ENCODE measurements around the gene ZNF212. TPM values are rescaled to one million over a fixed set of nuclear protein-coding genes. Genes with fewer than 3 reads are reported as not detected.

The ZNF212 gene
- polyA plus RNA-seq, 1 of the 3 experiments (the other 2 are of a cell fraction), result 11.5 TPM

- Histone ChIP-seq H3K27me3 (ENCODE audit: insufficient read depth) (no peaks in the 10 kb centered on the region), H3K9me2 (no peaks in the 10 kb centered on the region), H3K4me3 (ENCODE audit: low read depth in 2 of 2, low read length in 1 of 2) (no peak overlapping the region), H3K79me2 (ENCODE audit: insufficient read depth) (peaks cover 25% of the 10 kb centered on the region), H3F3A (replicated peaks; ENCODE audit: insufficient read depth) (peaks cover 12% of the 10 kb centered on the region), H2AFZ (ENCODE audit: low read depth) (no peak overlapping the region), H3K4me2 (no peak overlapping the region), H3K9ac (no peak overlapping the region), H4K20me1 (ENCODE audit: insufficient read depth) (peaks cover 7% of the 10 kb centered on the region; the same call in 1 of the 2 replicates), H3K27ac (ENCODE audit: low read depth in 2 of 2, low read length in 1 of 2) (no peak overlapping the region), H3K4me1 (ENCODE audit: control insufficient read depth in 1 of 2, insufficient read depth in 2 of 2, low read depth in 1 of 2, low read length in 1 of 2) (peaks cover 0 to 1% of the 10 kb centered on the region in 2 experiments; a peak in 1 of 4 replicates), H3K9me3 (no peaks in the 10 kb centered on the region), H3K36me3 (replicated peaks in 1 of 2; ENCODE audit: control insufficient read depth in 1 of 2, insufficient read depth in 2 of 2, low read length in 1 of 2) (peaks cover 50 to 53% of the 10 kb centered on the region in 2 experiments)
- WGBS (ENCODE audit: low lambda C conversion rate), result 95% methylated on average over 2 of the region's 2 CpGs
- no peak for DNase-seq
- ChIA-PET CTCF (interaction anchor here (1.0 to 9.4 kb wide), 3 partner anchors 9 to 126 kb away, joined by 3 to 76 read pairs (median 5); partner anchors contain the start of genes ZNF425 and ZNF783), POLR2A (interaction anchor here (2.3 kb wide), 1 partner anchor 9 kb away, joined by 8 read pairs; the partner anchor contains the start of gene ZNF783)
- no peak for TF ChIP-seq EP300 (IDR thresholded peaks at IDR 0.05; ENCODE audit: borderline replicate concordance in 1 of 2, low read depth in 1 of 2, low read length in 1 of 2)
- TF ChIP-seq JUND (IDR thresholded peaks at IDR 0.05), result no peak
- no peak for TF ChIP-seq ZBTB33 (IDR thresholded peaks at IDR 0.05; ENCODE audit: borderline replicate concordance, low read depth)
- TF ChIP-seq, protein P1, sequence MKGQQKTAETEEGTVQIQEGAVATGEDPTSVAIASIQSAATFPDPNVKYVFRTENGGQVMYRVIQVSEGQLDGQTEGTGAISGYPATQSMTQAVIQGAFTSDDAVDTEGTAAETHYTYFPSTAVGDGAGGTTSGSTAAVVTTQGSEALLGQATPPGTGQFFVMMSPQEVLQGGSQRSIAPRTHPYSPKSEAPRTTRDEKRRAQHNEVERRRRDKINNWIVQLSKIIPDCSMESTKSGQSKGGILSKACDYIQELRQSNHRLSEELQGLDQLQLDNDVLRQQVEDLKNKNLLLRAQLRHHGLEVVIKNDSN (IDR thresholded peaks at IDR 0.05; ENCODE audit: borderline replicate concordance, low read depth), result no peak
- no peak for TF ChIP-seq ELF1 (IDR thresholded peaks at IDR 0.05)
These were observed 12.9 kb downstream of the ZNF212 start for GRCh38 chr7:149252378-149252777.

DNA sequence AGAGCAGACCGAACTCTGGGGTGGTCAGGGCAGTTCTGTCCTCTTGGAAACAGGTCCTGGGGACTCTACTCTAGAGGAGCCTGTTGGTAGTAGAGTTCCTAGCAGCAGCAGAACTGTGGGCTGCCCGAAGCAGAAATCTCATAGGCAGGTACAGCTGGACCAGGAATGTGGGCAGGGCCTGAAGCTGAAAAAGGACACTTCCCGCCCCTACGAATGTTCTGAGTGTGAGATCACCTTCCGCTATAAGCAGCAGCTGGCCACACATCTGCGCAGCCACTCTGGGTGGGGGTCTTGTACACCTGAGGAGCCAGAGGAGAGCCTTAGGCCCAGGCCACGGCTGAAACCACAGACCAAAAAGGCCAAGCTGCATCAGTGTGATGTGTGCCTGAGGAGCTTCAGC is 14.2 kb downstream of the ZNF212 start:
- TF ChIP-seq FOXJ3 (CRISPR knock-in tag; IDR thresholded peaks at IDR 0.05), result no peak
- no peak for TF ChIP-seq NFIC (IDR thresholded peaks at IDR 0.05; ENCODE audit: borderline replicate concordance)
- TF ChIP-seq, protein P2, sequence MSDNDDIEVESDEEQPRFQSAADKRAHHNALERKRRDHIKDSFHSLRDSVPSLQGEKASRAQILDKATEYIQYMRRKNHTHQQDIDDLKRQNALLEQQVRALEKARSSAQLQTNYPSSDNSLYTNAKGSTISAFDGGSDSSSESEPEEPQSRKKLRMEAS (IDR thresholded peaks at IDR 0.05; ENCODE audit: low read depth), result no peak
- TF ChIP-seq YY1 (IDR thresholded peaks at IDR 0.05; ENCODE audit: low read depth), result no peak
- no peak for TF ChIP-seq RCOR1 (IDR thresholded peaks at IDR 0.05; ENCODE audit: low read length)

More for the DNA sequence above, 14.2 kb downstream of the ZNF212 start:
- no peaks in the 10 kb centered on the region for H3K9me3 ChIP-seq
- DNase-seq, result no peak
- ChIA-PET CTCF (interaction anchor here (0.8 to 9.4 kb wide), 3 partner anchors 7 to 488 kb away, joined by 3 to 76 read pairs (median 5); partner anchors contain the start of genes ZNF425 and ZNF783), POLR2A (interaction anchor here (2.3 kb wide), 1 partner anchor 8 kb away, joined by 8 read pairs; the partner anchor contains the start of gene ZNF783)
- no peaks in the 10 kb centered on the region for H3K27me3 ChIP-seq (ENCODE audit: insufficient read depth)
- no peaks in the 10 kb centered on the region for H3K9me2 ChIP-seq
- H3K36me3 ChIP-seq (replicated peaks in 1 of 2; ENCODE audit: control insufficient read depth in 1 of 2, insufficient read depth in 2 of 2, low read length in 1 of 2), result peaks cover 50 to 53% of the 10 kb centered on the region in 2 experiments
- H3F3A ChIP-seq (replicated peaks; ENCODE audit: insufficient read depth), result peaks cover 20% of the 10 kb centered on the region
- H2AFZ ChIP-seq (ENCODE audit: low read depth), result no peak overlapping the region
- no peak overlapping the region for H3K27ac ChIP-seq (ENCODE audit: low read depth in 2 of 2, low read length in 1 of 2)
- H3K4me3 ChIP-seq (ENCODE audit: low read depth in 2 of 2, low read length in 1 of 2), result no peak overlapping the region
- H3K9ac ChIP-seq, result no peak overlapping the region
- 88% methylated on average over 6 of the region's 7 CpGs for WGBS (ENCODE audit: low lambda C conversion rate)
- peaks cover 0 to 9% of the 10 kb centered on the region in 2 experiments; a peak in 1 of 4 replicates for H3K4me1 ChIP-seq (ENCODE audit: control insufficient read depth in 1 of 2, insufficient read depth in 2 of 2, low read depth in 1 of 2, low read length in 1 of 2)
- H4K20me1 ChIP-seq (ENCODE audit: insufficient read depth), result no peaks in the 10 kb centered on the region
- no peak overlapping the region for H3K4me2 ChIP-seq
- H3K79me2 ChIP-seq (ENCODE audit: insufficient read depth), result peaks cover 13% of the 10 kb centered on the region

Measured in SK-N-SH (cell line).